K562 (cell line): Measurements from ENCODE around the gene USP14. TPM values are rescaled to one million over a fixed set of nuclear protein-coding genes. Genes with fewer than 3 reads are reported as not detected.
"Not testable (repeated sequence)": the region's sequence is repeated elsewhere in the genome, so short reads cannot be mapped to it uniquely, and the experiment has no call there.

ENCODE experiments used
- ATAC-seq: fragments of 200-7000 bp; cut with Tn5 transposase; 3 replicates; pipeline ENCODE4 v1.9.1; 2020; ENCODE audit warnings: moderate library complexity
- BruUV-seq: library from RNA; stranded (reverse); fragments of 400-500 nt; replicated peaks from 2 replicates; lab custom pipeline; 2021; lab: Mats Ljungman, UMichigan
- CTCF ChIA-PET: fragments of 300-600 bp; formaldehyde crosslinking; extraction: SDS; loops from one replicate; lab custom pipeline; 2021; ENCODE audit warnings: low intra/inter-chr PET ratio; lab: Yijun Ruan, JAX
- POLR2A ChIA-PET: fragments of 300-600, 350-650 bp; sonication (Branson Sonifier 250); formaldehyde crosslinking; extraction: SDS; loops from one replicate; lab custom pipeline; 2021; ENCODE audit warnings: antibody characterized with exemption, inconsistent platforms; lab: Yijun Ruan, JAX
- DNase-seq, 4 experiments: peaks; one replicate each; pipeline versions ENCODE4 v3.0.0 to v3.0.0-alpha.2; 2011 to 2018; ENCODE audit warnings: low spot score in 3 of 4, mixed read lengths in 3 of 4; ENCODE audit errors: extremely low read depth in 1 of 4
- FAIRE-seq: peaks from 2 replicates; lab custom pipeline; 2011; peaks lifted over from hg19 to GRCh38; lab: Jason Lieb, UNC
- H2AFZ ChIP-seq: 2 replicates; pipeline ENCODE4 v1.6.0; 2011; ENCODE audit warnings: low read depth, low read length, control low read depth, inconsistent platforms
- H3K27ac ChIP-seq: fragments of 200-600 bp; 3 replicates; pipeline ENCODE4 v1.8.0; 2011; ENCODE audit warnings: low read depth, mild to moderate bottlenecking, control low read depth, inconsistent platforms, low read length, moderate library complexity, mixed read lengths; ENCODE audit errors: extremely low read depth
- H3K27me3 ChIP-seq, 2 experiments: fragments of 300-600 bp in 1 of 2; 2 replicates in 1 of 2; 3 replicates in 1 of 2; pipeline versions ENCODE4 v1.6.0 to v1.8.0; 2011; ENCODE audit warnings: inconsistent platforms in 2 of 2, low read length in 2 of 2, mild to moderate bottlenecking in 1 of 2, mixed read lengths in 1 of 2, moderate library complexity in 1 of 2; ENCODE audit not compliant: control insufficient read depth in 2 of 2, insufficient read depth in 2 of 2
- H3K36me3 ChIP-seq: fragments of 300-600 bp; 3 replicates; pipeline ENCODE4 v1.8.0; 2011; ENCODE audit warnings: mild to moderate bottlenecking, low read length, inconsistent platforms; ENCODE audit not compliant: control insufficient read depth, insufficient read depth
- H3K4me1 ChIP-seq, 2 experiments: fragments of 200-600 bp in 1 of 2; replicated peaks in 1 of 2; 2 replicates in 1 of 2; 3 replicates in 1 of 2; pipeline versions ENCODE4 v1.5.1 to v1.8.0; 2011; ENCODE audit warnings: inconsistent platforms in 2 of 2, low read length in 2 of 2, mild to moderate bottlenecking in 1 of 2, mixed read lengths in 1 of 2, moderate library complexity in 1 of 2; ENCODE audit not compliant: control insufficient read depth in 2 of 2, insufficient read depth in 2 of 2
- H3K4me2 ChIP-seq: 2 replicates; pipeline ENCODE4 v1.6.1; 2011; ENCODE audit warnings: low read length, control low read depth, inconsistent platforms, mixed read lengths; ENCODE audit not compliant: insufficient read depth
- H3K4me3 ChIP-seq: fragments of 200-600 bp; sonication (generic), shearing (Covaris generic); 2 replicates; pipeline ENCODE4 v1.5.1; 2016; ENCODE audit warnings: control low read depth, inconsistent platforms
- H3K79me2 ChIP-seq: fragments of 200-600 bp; 3 replicates; pipeline ENCODE4 v1.8.0; 2011; ENCODE audit warnings: low read length, inconsistent platforms; ENCODE audit not compliant: control insufficient read depth, insufficient read depth
- H3K9ac ChIP-seq, 2 experiments: 2 replicates each; pipeline versions ENCODE4 v1.6.0 to v1.6.1; 2011; ENCODE audit warnings: low read depth in 2 of 2, low read length in 2 of 2, control low read depth in 1 of 2, inconsistent platforms in 1 of 2, mild to moderate bottlenecking in 1 of 2, mixed read lengths in 1 of 2; ENCODE audit not compliant: insufficient read depth in 1 of 2
- H3K9me1 ChIP-seq: one replicate; pipeline ENCODE4 v1.6.0; 2011; ENCODE audit warnings: inconsistent platforms, mild to moderate bottlenecking, low read length, moderate library complexity; ENCODE audit not compliant: control insufficient read depth, insufficient read depth
- H3K9me3 ChIP-seq: replicated peaks from 2 replicates; pipeline ENCODE4 v1.5.1; 2011; ENCODE audit warnings: low read depth, low read length, inconsistent platforms; ENCODE audit not compliant: control insufficient read depth, insufficient read depth
- H4K20me1 ChIP-seq: replicated peaks from 2 replicates; pipeline ENCODE4 v1.6.1; 2011; ENCODE audit warnings: low read length, inconsistent platforms, mixed read lengths; ENCODE audit not compliant: control insufficient read depth, insufficient read depth
- ARID1B ChIP-seq: fragments of 450-650 bp; IDR thresholded peaks from 2 replicates; pipeline ENCODE4 v1.6.1; 2016; ENCODE audit warnings: antibody characterized with exemption, mild to moderate bottlenecking, inconsistent platforms
- ATF3 ChIP-seq, 2 experiments: fragments of 450-650 bp in 1 of 2; sonication (generic) in 1 of 2; formaldehyde crosslinking in 1 of 2; IDR thresholded peaks in 1 of 2; conservative IDR thresholded peaks in 1 of 2; 2 replicates each; pipeline versions ENCODE4 v1.6.1 to v1.8.1; 2016 to 2023; ENCODE audit warnings: mild to moderate bottlenecking in 2 of 2, moderate library complexity in 2 of 2, inconsistent platforms in 1 of 2, missing genetic modification reagents in 1 of 2
- CBFA2T2 ChIP-seq: fragments of 450-650 bp; conservative IDR thresholded peaks from 2 replicates; pipeline ENCODE4 v1.6.1; 2017; ENCODE audit warnings: mild to moderate bottlenecking
- EP400 ChIP-seq: fragments of 450-650 bp; IDR thresholded peaks from 2 replicates; pipeline ENCODE4 v1.6.1; 2017; ENCODE audit warnings: antibody characterized with exemption, mild to moderate bottlenecking, moderate library complexity
- FOXA3 ChIP-seq, 2 experiments: fragments of 450-650 bp in 1 of 2; sonication (generic) in 1 of 2; formaldehyde crosslinking; IDR thresholded peaks in 1 of 2; conservative IDR thresholded peaks in 1 of 2; 2 replicates each; pipeline versions ENCODE4 v1.4.0 to v1.8.0; 2020 to 2022; ENCODE audit warnings: mild to moderate bottlenecking in 2 of 2, missing genetic modification reagents in 1 of 2
- FOXK2 ChIP-seq, 2 experiments: fragments of 450-650 bp; IDR thresholded peaks in 1 of 2; conservative IDR thresholded peaks in 1 of 2; 2 replicates each; pipeline ENCODE4 v1.6.1; 2016; ENCODE audit warnings: low read depth in 2 of 2, mild to moderate bottlenecking in 1 of 2
- HDAC2 ChIP-seq: fragments of 450-650 bp; IDR thresholded peaks from 2 replicates; pipeline ENCODE4 v1.6.1; 2016; ENCODE audit warnings: mild to moderate bottlenecking
- JUND ChIP-seq, 2 experiments: IDR thresholded peaks; 2 replicates in 1 of 2; 3 replicates in 1 of 2; pipeline ENCODE4 v1.6.1; 2011; ENCODE audit warnings: borderline replicate concordance in 2 of 2, low read depth in 2 of 2, low read length in 2 of 2, improper control_type of control experiment in 1 of 2, missing biosample characterization in 1 of 2, missing genetic modification characterization in 1 of 2, missing genetic modification reagents in 1 of 2
- MAFG ChIP-seq: fragments of 450-650 bp; conservative IDR thresholded peaks from 2 replicates; pipeline ENCODE4 v1.6.1; 2016; ENCODE audit warnings: missing genetic modification characterization, missing compliant biosample characterization
- PRDM10 ChIP-seq: fragments of 450-650 bp; IDR thresholded peaks from 2 replicates; pipeline ENCODE4 v1.6.1; 2018; ENCODE audit not compliant: partially characterized antibody
- SMARCA4 ChIP-seq: fragments of 450-650 bp; IDR thresholded peaks from 2 replicates; pipeline ENCODE4 v1.6.1; 2016
- SMARCE1 ChIP-seq: fragments of 450-650 bp; IDR thresholded peaks from 2 replicates; pipeline ENCODE4 v1.7.1; 2016; ENCODE audit warnings: mild to moderate bottlenecking
- SOX6 ChIP-seq: fragments of 450-650 bp; IDR thresholded peaks from 2 replicates; pipeline ENCODE4 v1.6.1; 2014; ENCODE audit warnings: mild to moderate bottlenecking
- TAL1 ChIP-seq: fragments of 450-650 bp; IDR thresholded peaks from 2 replicates; pipeline ENCODE4 v1.6.1; 2016; ENCODE audit warnings: mild to moderate bottlenecking
- TEAD1 ChIP-seq, 2 experiments: fragments of 450-650 bp in 1 of 2; sonication (generic) in 1 of 2; formaldehyde crosslinking; IDR thresholded peaks; 2 replicates each; pipeline versions ENCODE4 v1.4.0 to v1.8.0; 2020 to 2022; ENCODE audit warnings: mild to moderate bottlenecking in 2 of 2, missing genetic modification reagents in 1 of 2
- ZNF197 ChIP-seq: fragments of 200-800 bp; sonication (Bioruptor generic); IDR thresholded peaks from 2 replicates; pipeline ENCODE4 v1.6.1; 2016; ENCODE audit warnings: low read depth, missing genetic modification characterization, missing compliant biosample characterization
- WGBS: fragments of 100-300 bp; shearing (Covaris generic); methylation state at CpG from one replicate; pipeline ENCODE4 v1.1.6; 2016; ENCODE audit warnings: low coverage, mixed read lengths; ENCODE audit not compliant: insufficient coverage; ENCODE audit errors: missing lambda C conversion rate; 5-methylcytosine and 5-hydroxymethylcytosine counted together
- in situ Hi-C: fragments of 300-500 bp; cut with MboI; formaldehyde crosslinking; loops from 4 replicates; pipeline ENCODE4 v1.15.0; 2018; ENCODE audit warnings: inconsistent platforms, mixed read lengths
- intact Hi-C: fragments of 100-400 bp; cut with micrococcal nuclease; formaldehyde crosslinking; loops from 2 replicates; pipeline ENCODE4 v1.14.2; 2022
- polyA plus RNA-seq, 8 experiments: library from polyadenylated mRNA; depleted of rRNA in 4 of 8; stranded (reverse) in 5 of 8; unstranded in 3 of 8; fragments of >200 nt; fragmentation: Nextera tagmentation in 2 of 8; fragmentation: Illumina TruSeq in 1 of 8; extraction: Ambion mirVana in 2 of 8; extraction: Trizol in 1 of 8; gene quantifications; 2 replicates each; pipeline versions ENCODE4 v1.2.1 to v1.2.3, GENCODE V29; 2011 to 2014; ENCODE audit warnings: inconsistent platforms in 1 of 8, missing spikeins in 1 of 8
- total RNA-seq, 7 experiments: library from RNA; depleted of rRNA in 6 of 7; stranded (reverse); fragments of >200 nt in 6 of 7; fragmentation: Illumina TruSeq in 2 of 7; extraction: Trizol in 2 of 7; gene quantifications; 2 replicates each; pipeline versions ENCODE4 v1.2.1 to v1.2.3, GENCODE V29; 2011 to 2021; ENCODE audit warnings: low replicate concordance in 1 of 7

The USP14 gene
- total and polyA plus RNA-seq, 9 of the 15 experiments (the other 6 are each of a cell fraction or from before 2014, with no cell fraction given) = 18.7 to 129 (median 40.3) TPM

GRCh38 chr18:142624-143296, 15.6 kb upstream of the USP14 start:
- H3K9me1 ChIP-seq; H3K36me3 ChIP-seq; intact Hi-C loops; H3K4me3 ChIP-seq; H3K9me3 ChIP-seq; in situ Hi-C loops; H3K27ac ChIP-seq; CTCF ChIA-PET; H4K20me1 ChIP-seq; H3K27me3 ChIP-seq; BruUV-seq; H3K79me2 ChIP-seq; FAIRE-seq; TF ChIP-seq ATF3 (CRISPR knock-in tag; conservative IDR thresholded peaks at IDR 0.05); JUND (tag; IDR thresholded peaks at IDR 0.05; ENCODE audit: borderline replicate concordance, low read depth, low read length): not testable (repeated sequence)
- POLR2A ChIA-PET = interaction anchor here (1.2 kb wide), 1 partner anchor 9 kb away, joined by 4 read pairs; no protein-coding TSS in a partner anchor
- Histone ChIP-seq H3K4me2 (peak overlapping the region; percentile 36), H3K4me1 (peaks cover 13 to 14% of the 10 kb centered on the region in 2 experiments; a peak in 4 of 5 replicates), H3K9ac (0 out of 4 replicates have a peak overlapping the region, but pooled peaks of 1 of the 2 experiments have one; percentile 67), H2AFZ (peak overlapping the region; percentile 56)
- DNase-seq = peak in 2 of 4 experiments; percentile 18 to 51
- 0% methylated on average over 7 of the region's 7 CpGs for WGBS
- peak; percentile 66 for ATAC-seq
- TF ChIP-seq EP400 (0 out of 2 replicates have a peak, but pooled peaks have one; percentile 8), ATF3 (IDR thresholded peaks at IDR 0.05) (peak; percentile 68; the same call in 1 of the 2 replicates), CBFA2T2 (peak; percentile 59), SMARCE1 (0 out of 2 replicates have a peak, but pooled peaks have one; percentile 42), SOX6 (peak; percentile 30; the same call in 1 of the 2 replicates), PRDM10 (peak; percentile 91), MAFG (tag) (0 out of 2 replicates have a peak, but pooled peaks have one; percentile 6), ARID1B (peak; percentile 74), FOXK2 (conservative IDR thresholded peaks at IDR 0.05 in 1 of 2, IDR thresholded peaks at IDR 0.05 in 1 of 2; ENCODE audit: low read depth in 2 of 2) (peak in 1 of 2 experiments; percentile 49; a peak in 1 of 4 replicates), JUND (IDR thresholded peaks at IDR 0.05; ENCODE audit: borderline replicate concordance, low read depth, low read length) (peak; percentile 55; the same call in 1 of the 2 replicates), SMARCA4 (peak; percentile 49; the same call in 1 of the 2 replicates), ZNF197 (CRISPR knock-in tag) (peak; percentile 49; the same call in 1 of the 2 replicates), TAL1 (peak; percentile 59; the same call in 1 of the 2 replicates), TEAD1 (CRISPR knock-in tag; IDR thresholded peaks at IDR 0.05) (0 out of 4 replicates have a peak, but pooled peaks of 1 of the 2 experiments have one; percentile 29), HDAC2 (0 out of 2 replicates have a peak, but pooled peaks have one; percentile 15), FOXA3 (CRISPR knock-in tag; conservative IDR thresholded peaks at IDR 0.05 in 1 of 2, IDR thresholded peaks at IDR 0.05 in 1 of 2) (peak in 1 of 2 experiments; percentile 34; a peak in 1 of 4 replicates)
